H1 (cell line): ENCODE results near the gene GBE1. TPM values are rescaled to one million over a fixed set of nuclear protein-coding genes. Genes with fewer than 3 reads are reported as not detected.

Source experiments
- CTCF ChIA-PET: fragments of 300-600 bp; sonication (Branson Sonifier 250); formaldehyde crosslinking; loops from one replicate; lab custom pipeline; 2021; ENCODE audit not compliant: partially characterized antibody; lab: Charles Lee
- POLR2A ChIA-PET: fragments of 300-600 bp; sonication (Branson Sonifier 250); formaldehyde crosslinking; loops from one replicate; lab custom pipeline; 2021; ENCODE audit warnings: inconsistent platforms; ENCODE audit not compliant: partially characterized antibody; lab: Charles Lee
- DNase-seq, 2 experiments: peaks; one replicate each; pipeline versions ENCODE4 v3.0.0 to v3.0.0-alpha.2; 2010 to 2022; ENCODE audit warnings: low spot score in 2 of 2, low read depth in 1 of 2, mixed read lengths in 1 of 2
- FAIRE-seq: peaks from 2 replicates; lab custom pipeline; 2011; peaks lifted over from hg19 to GRCh38; lab: Jason Lieb, UNC
- H2AFZ ChIP-seq: 2 replicates; pipeline ENCODE4 v1.8.1; 2012; ENCODE audit warnings: low read length, inconsistent platforms
- H2AK5ac ChIP-seq: 2 replicates; pipeline ENCODE4 v1.6.1; 2013; ENCODE audit warnings: low read depth, low read length
- H2BK120ac ChIP-seq: replicated peaks from 2 replicates; pipeline ENCODE3; 2013; ENCODE audit warnings: low read depth, low read length, inconsistent platforms
- H2BK12ac ChIP-seq: 2 replicates; pipeline ENCODE4 v1.6.1; 2013; ENCODE audit warnings: low read depth, low read length
- H2BK15ac ChIP-seq: 2 replicates; pipeline ENCODE4 v1.6.1; 2013; ENCODE audit warnings: low read length
- H2BK20ac ChIP-seq: 2 replicates; pipeline ENCODE4 v1.6.1; 2013; ENCODE audit warnings: low read length
- H2BK5ac ChIP-seq: 2 replicates; pipeline ENCODE4 v1.6.1; 2013; ENCODE audit warnings: low read depth, low read length
- H3K14ac ChIP-seq: 2 replicates; pipeline ENCODE4 v1.6.1; 2013; ENCODE audit warnings: inconsistent platforms; ENCODE audit not compliant: insufficient read length
- H3K18ac ChIP-seq: 2 replicates; pipeline ENCODE4 v1.6.1; 2013; ENCODE audit warnings: low read length; ENCODE audit errors: extremely low read depth
- H3K23ac ChIP-seq: 2 replicates; pipeline ENCODE4 v1.6.1; 2013; ENCODE audit warnings: inconsistent platforms; ENCODE audit not compliant: insufficient read length
- H3K23me2 ChIP-seq: 2 replicates; pipeline ENCODE4 v1.6.1; 2013; ENCODE audit warnings: low read depth, low read length
- H3K27ac ChIP-seq: 2 replicates; pipeline ENCODE4 v1.6.1; 2011; ENCODE audit warnings: low read depth, low read length, inconsistent platforms
- H3K27me3 ChIP-seq, 4 experiments: replicated peaks in 1 of 4; 1 replicate in 1 of 4; 2 replicates in 3 of 4; pipeline versions ENCODE4 v1.6.1 to v1.8.1; 2011 to 2013; ENCODE audit warnings: low read length in 3 of 4, mild to moderate bottlenecking in 3 of 4, inconsistent platforms in 2 of 4, mixed read lengths in 2 of 4, moderate library complexity in 1 of 4; ENCODE audit not compliant: control insufficient read depth in 3 of 4, insufficient read depth in 3 of 4; ENCODE audit errors: extremely low read depth in 1 of 4
- H3K36me3 ChIP-seq, 4 experiments: 2 replicates each; pipeline versions ENCODE4 v1.6.1 to v1.8.1; 2011 to 2013; ENCODE audit warnings: mild to moderate bottlenecking in 4 of 4, low read length in 3 of 4, moderate library complexity in 2 of 4, control low read depth in 1 of 4, inconsistent platforms in 1 of 4; ENCODE audit not compliant: insufficient read depth in 4 of 4, control insufficient read depth in 2 of 4
- H3K4ac ChIP-seq: replicated peaks from 2 replicates; pipeline ENCODE3; 2013; ENCODE audit warnings: low read length, low read depth, mixed read lengths, inconsistent platforms; ENCODE audit not compliant: insufficient read length
- H3K4me1 ChIP-seq, 4 experiments: replicated peaks in 1 of 4; 1 replicate in 1 of 4; 2 replicates in 3 of 4; pipeline versions ENCODE4 v1.6.1 to v1.8.1; 2011 to 2013; ENCODE audit warnings: low read length in 3 of 4, inconsistent platforms in 2 of 4, mixed read lengths in 1 of 4; ENCODE audit not compliant: insufficient read depth in 4 of 4, control insufficient read depth in 3 of 4
- H3K4me2 ChIP-seq, 2 experiments: 2 replicates each; pipeline versions ENCODE4 v1.6.1 to v1.8.1; 2011 to 2013; ENCODE audit warnings: low read depth in 2 of 2, low read length in 2 of 2, control low read depth in 1 of 2, inconsistent platforms in 1 of 2, mild to moderate bottlenecking in 1 of 2; ENCODE audit not compliant: insufficient read depth in 1 of 2
- H3K4me3 ChIP-seq, 4 experiments: fragments of 200-600, 300-600 bp in 1 of 4; sonication (generic), shearing (Covaris generic), sonication (Bioruptor Twin) in 1 of 4; 2 replicates each; pipeline versions ENCODE4 v1.5.1 to v1.8.1; 2011 to 2016; ENCODE audit warnings: low read length in 4 of 4, low read depth in 3 of 4, control low read depth in 2 of 4, inconsistent platforms in 2 of 4, mild to moderate bottlenecking in 2 of 4, mixed read lengths in 1 of 4, moderate library complexity in 1 of 4; ENCODE audit not compliant: insufficient read depth in 2 of 4; ENCODE audit errors: extremely low read depth in 1 of 4
- H3K56ac ChIP-seq: replicated peaks from 2 replicates; pipeline ENCODE3; 2013; ENCODE audit warnings: low read depth, mild to moderate bottlenecking, mixed read lengths, low read length, inconsistent platforms; ENCODE audit not compliant: insufficient read length
- H3K79me1 ChIP-seq: 2 replicates; pipeline ENCODE4 v1.6.1; 2013; ENCODE audit warnings: low read depth, low read length, control low read depth
- H3K79me2 ChIP-seq, 2 experiments: 2 replicates each; pipeline versions ENCODE4 v1.6.1 to v1.8.1; 2012 to 2013; ENCODE audit warnings: low read length in 2 of 2, mild to moderate bottlenecking in 2 of 2, inconsistent platforms in 1 of 2; ENCODE audit not compliant: insufficient read depth in 2 of 2, control insufficient read depth in 1 of 2
- H3K9ac ChIP-seq, 4 experiments: replicated peaks in 1 of 4; 1 replicate in 1 of 4; 2 replicates in 3 of 4; pipeline versions ENCODE4 v1.6.1 to v1.8.1; 2011 to 2013; ENCODE audit warnings: low read depth in 3 of 4, low read length in 3 of 4, control low read depth in 2 of 4, mild to moderate bottlenecking in 2 of 4, moderate library complexity in 2 of 4, inconsistent platforms in 1 of 4; ENCODE audit errors: extremely low read depth in 1 of 4
- H3K9me3 ChIP-seq, 2 experiments: 2 replicates each; pipeline versions ENCODE4 v1.6.1 to v1.8.1; 2012 to 2013; ENCODE audit warnings: mild to moderate bottlenecking in 2 of 2, moderate library complexity in 2 of 2, control low read depth in 1 of 2, inconsistent platforms in 1 of 2, low read depth in 1 of 2, low read length in 1 of 2, mixed read lengths in 1 of 2; ENCODE audit not compliant: insufficient read depth in 2 of 2
- H4K20me1 ChIP-seq, 2 experiments: replicated peaks in 1 of 2; 2 replicates each; pipeline versions ENCODE3 to v1.8.1; 2011 to 2013; ENCODE audit warnings: inconsistent platforms in 2 of 2, low read length in 2 of 2, mild to moderate bottlenecking in 1 of 2; ENCODE audit not compliant: insufficient read depth in 2 of 2, control insufficient read depth in 1 of 2
- H4K5ac ChIP-seq: 2 replicates; pipeline ENCODE4 v1.6.1; 2013; ENCODE audit warnings: low read length, low read depth, mixed read lengths, inconsistent platforms; ENCODE audit not compliant: insufficient read length
- H4K8ac ChIP-seq: 2 replicates; pipeline ENCODE4 v1.8.0; 2013; ENCODE audit warnings: mild to moderate bottlenecking, moderate library complexity, low read length, inconsistent platforms; ENCODE audit not compliant: insufficient read depth; ENCODE audit errors: extremely low read depth
- H4K91ac ChIP-seq: replicated peaks from 2 replicates; pipeline ENCODE3; 2013; ENCODE audit warnings: low read length, mixed read lengths, inconsistent platforms; ENCODE audit not compliant: insufficient read length
- ATF2 ChIP-seq: IDR thresholded peaks from 2 replicates; pipeline ENCODE4 v1.6.1; 2012; ENCODE audit warnings: low read length, inconsistent platforms
- CTCF ChIP-seq, 3 experiments: IDR thresholded peaks; 1 replicate in 2 of 3; 2 replicates in 1 of 3; pipeline versions ENCODE4 v1.5.1 to v1.6.1; 2011; ENCODE audit warnings: low read length in 3 of 3, mild to moderate bottlenecking in 3 of 3, inconsistent platforms in 2 of 3, low read depth in 1 of 3, moderate library complexity in 1 of 3; ENCODE audit not compliant: insufficient read depth in 1 of 3; ENCODE audit errors: control extremely low read depth in 1 of 3
- EZH2 ChIP-seq: fragments of 200-600 bp; sonication (generic); IDR thresholded peaks from 2 replicates; pipeline ENCODE4 v1.7.1; 2012; ENCODE audit warnings: low read depth, mild to moderate bottlenecking, moderate library complexity, low read length, inconsistent platforms; ENCODE audit not compliant: severe bottlenecking
- GABPA ChIP-seq: IDR thresholded peaks from 2 replicates; pipeline ENCODE4 v1.6.1; 2011; ENCODE audit warnings: mild to moderate bottlenecking, low read length, moderate library complexity, borderline replicate concordance; ENCODE audit not compliant: insufficient read depth
- GTF2F1 ChIP-seq: IDR thresholded peaks from 2 replicates; pipeline ENCODE4 v1.6.1; 2012; ENCODE audit warnings: low read depth, low read length, improper control_type of control experiment, borderline replicate concordance
- KDM5A ChIP-seq: fragments of 200-600 bp; IDR thresholded peaks from 2 replicates; pipeline ENCODE4 v1.7.1; 2012; ENCODE audit warnings: mild to moderate bottlenecking, low read length, inconsistent platforms, mixed read lengths
- PHF8 ChIP-seq: fragments of 200-600 bp; sonication (generic); conservative IDR thresholded peaks from 2 replicates; pipeline ENCODE4 v1.7.1; 2012; ENCODE audit warnings: low read depth, mild to moderate bottlenecking, inconsistent platforms, low read length, moderate library complexity
- RFX5 ChIP-seq: IDR thresholded peaks from 2 replicates; pipeline ENCODE4 v1.6.1; 2011; ENCODE audit warnings: low read depth, low read length, improper control_type of control experiment, borderline replicate concordance
- SIX5 ChIP-seq: IDR thresholded peaks from 2 replicates; pipeline ENCODE4 v1.6.1; 2011; ENCODE audit warnings: mild to moderate bottlenecking, low read depth, low read length
- TEAD4 ChIP-seq: IDR thresholded peaks from 2 replicates; pipeline ENCODE4 v1.6.1; 2012; ENCODE audit warnings: low read depth, low read length, inconsistent platforms, mixed read lengths
- WGBS, 2 experiments: shearing (Covaris generic) in 1 of 2; methylation state at CpG; one replicate each; pipeline versions ENCODE4 v1.1.6 to v1.1.7; 2013 to 2015; ENCODE audit warnings: low lambda C conversion rate in 2 of 2, mixed read lengths in 2 of 2, inconsistent platforms in 1 of 2, low coverage in 1 of 2, missing lambda C conversion rate in 1 of 2; ENCODE audit not compliant: insufficient replicate concordance in 2 of 2, insufficient coverage in 1 of 2, insufficient read length in 1 of 2; ENCODE audit errors: extremely low coverage in 1 of 2, missing lambda C conversion rate in 1 of 2; 5-methylcytosine and 5-hydroxymethylcytosine counted together
- polyA plus RNA-seq, 7 experiments: library from polyadenylated mRNA; depleted of rRNA in 3 of 7; stranded (reverse) in 5 of 7; unstranded in 2 of 7; fragments of >200 nt in 5 of 7; fragments of 200-250 nt in 2 of 7; gene quantifications; 1 replicate in 5 of 7; 2 replicates in 1 of 7; 4 replicates in 1 of 7; pipeline versions ENCODE4 v1.2.1 to v1.2.3, GENCODE V29; 2011 to 2013; ENCODE audit warnings: missing spikeins in 2 of 7, mixed read lengths in 2 of 7
- total RNA-seq: library from RNA; stranded (reverse); fragmentation: NEBNext Ultra II Directional; extraction: Animal tissue kit (Norgen Biotek cat#: 25700); gene quantifications from 2 replicates; pipeline ENCODE4 v1.2.1, GENCODE V29; 2021

The GBE1 gene
- total and polyA plus RNA-seq, 2 of the 8 experiments (the other 6 are each of a cell fraction or from before 2014, with no cell fraction given), result 3.3 to 7.3 TPM

GRCh38 chr3:81663114-81663513 lies 98.3 kb downstream of the GBE1 start:
- no peaks in the 10 kb centered on the region for H4K20me1 ChIP-seq
- H3K4me3 ChIP-seq, result no peak overlapping the region
- H3K4me1 ChIP-seq, result no peaks in the 10 kb centered on the region
- FAIRE-seq, result no peak
- H4K8ac ChIP-seq, result no peak overlapping the region
- no peaks in the 10 kb centered on the region for H3K23me2 ChIP-seq
- H3K36me3 ChIP-seq, result no peaks in the 10 kb centered on the region
- no peaks in the 10 kb centered on the region for H3K9me3 ChIP-seq
- no peak overlapping the region for H3K14ac ChIP-seq
- H2BK15ac ChIP-seq, result no peak overlapping the region
- H3K79me1 ChIP-seq, result no peaks in the 10 kb centered on the region
- DNase-seq, result no peak
- no peak overlapping the region for H2AFZ ChIP-seq
- no peak overlapping the region for H4K5ac ChIP-seq
- H4K91ac ChIP-seq, result no peak overlapping the region
- no peaks in the 10 kb centered on the region for H3K79me2 ChIP-seq
- CTCF ChIA-PET, result interaction anchor here (0.7 to 1.1 kb wide), 2 partner anchors 11 to 20 kb away, joined by 3 to 4 read pairs; no protein-coding TSS in a partner anchor
- no peak overlapping the region for H2AK5ac ChIP-seq
- no peaks in the 10 kb centered on the region for H3K27me3 ChIP-seq
- H3K9ac ChIP-seq, result no peak overlapping the region
- H2BK5ac ChIP-seq, result no peak overlapping the region
- no peak overlapping the region for H3K56ac ChIP-seq
- no peak overlapping the region for H3K27ac ChIP-seq
- POLR2A ChIA-PET, result no interaction called here
- H3K4me2 ChIP-seq, result no peak overlapping the region
- 92% methylated on average over 10 of the region's 10 CpGs; no CpG with 5 or more reads in 1 of the 2 experiments for WGBS, 2 experiments
- no peak overlapping the region for H2BK20ac ChIP-seq
- H2BK12ac ChIP-seq, result no peak overlapping the region
- no peak overlapping the region for H3K23ac ChIP-seq
- no peak overlapping the region; the same call in 1 of the 2 replicates for H3K18ac ChIP-seq
- no peak overlapping the region for H2BK120ac ChIP-seq
- H3K4ac ChIP-seq, result no peak overlapping the region
- TF ChIP-seq TEAD4 (no peak), RFX5 (no peak), KDM5A (no peak), CTCF (IDR thresholded peaks at IDR 0.05; ENCODE audit: control extremely low read depth in 1 of 3, insufficient read depth in 1 of 3, low read depth in 1 of 3, low read length in 3 of 3) (no peak), SIX5 (no peak), ATF2 (no peak), GABPA (no peak), GTF2F1 (no peak), EZH2 (no peak), PHF8 (no peak)
